Neural progenitor cell (in vitro differentiated cells): ENCODE measurements around the gene B4GALNT2.

Source experiments
- EZH2phosphoT487 ChIP-seq: fragments of 200-600 bp; sonication (generic); IDR thresholded peaks from 2 replicates; pipeline ENCODE4 v1.6.1; 2017; ENCODE audit warnings: antibody characterized with exemption
- TF ChIP-seq, protein P1 (sequence below): fragments of 200-600 bp; sonication (generic); IDR thresholded peaks from 2 replicates; pipeline ENCODE4 v1.5.1; 2017; ENCODE audit warnings: antibody characterized with exemption, mild to moderate bottlenecking

DNA sequence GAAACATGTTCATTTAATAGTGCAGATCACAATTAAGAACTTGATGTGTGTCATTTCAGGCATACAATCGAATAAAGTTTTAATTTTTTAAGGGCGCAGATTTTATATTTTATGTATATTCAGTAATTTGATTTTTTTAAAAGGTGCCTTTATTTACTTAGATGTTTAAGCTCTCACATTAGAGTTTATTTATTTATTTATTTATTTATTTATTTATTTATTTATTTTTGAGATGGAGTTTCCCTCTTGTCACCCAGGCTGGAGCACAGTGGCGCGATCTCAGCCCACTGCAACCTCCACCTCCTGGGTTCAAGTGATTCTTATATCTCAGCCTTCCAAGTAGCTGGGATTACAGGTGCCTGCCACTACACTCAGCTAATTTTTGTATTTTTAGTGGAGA, 3.8 kb downstream of the B4GALNT2 start:
- TF ChIP-seq, protein P1, sequence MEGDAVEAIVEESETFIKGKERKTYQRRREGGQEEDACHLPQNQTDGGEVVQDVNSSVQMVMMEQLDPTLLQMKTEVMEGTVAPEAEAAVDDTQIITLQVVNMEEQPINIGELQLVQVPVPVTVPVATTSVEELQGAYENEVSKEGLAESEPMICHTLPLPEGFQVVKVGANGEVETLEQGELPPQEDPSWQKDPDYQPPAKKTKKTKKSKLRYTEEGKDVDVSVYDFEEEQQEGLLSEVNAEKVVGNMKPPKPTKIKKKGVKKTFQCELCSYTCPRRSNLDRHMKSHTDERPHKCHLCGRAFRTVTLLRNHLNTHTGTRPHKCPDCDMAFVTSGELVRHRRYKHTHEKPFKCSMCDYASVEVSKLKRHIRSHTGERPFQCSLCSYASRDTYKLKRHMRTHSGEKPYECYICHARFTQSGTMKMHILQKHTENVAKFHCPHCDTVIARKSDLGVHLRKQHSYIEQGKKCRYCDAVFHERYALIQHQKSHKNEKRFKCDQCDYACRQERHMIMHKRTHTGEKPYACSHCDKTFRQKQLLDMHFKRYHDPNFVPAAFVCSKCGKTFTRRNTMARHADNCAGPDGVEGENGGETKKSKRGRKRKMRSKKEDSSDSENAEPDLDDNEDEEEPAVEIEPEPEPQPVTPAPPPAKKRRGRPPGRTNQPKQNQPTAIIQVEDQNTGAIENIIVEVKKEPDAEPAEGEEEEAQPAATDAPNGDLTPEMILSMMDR: no peak
- no peak for TF ChIP-seq EZH2phosphoT487
